ENCODE data around the gene SLC43A2.
"Not testable (repeated sequence)": the region's sequence is repeated elsewhere in the genome, so short reads cannot be mapped to it uniquely, and the experiment has no call there.

The SLC43A2 gene

GRCh38 chr17:1627982-1628855, at the start of gene SLC43A2:
Gene SLC43A2 (minus strand): TSS chr17:1628834. CDS start chr17:1627874, 960 bp downstream.
- Mint-ChIP-seq H3K4me1 (ENCODE audit: low read depth) (peaks cover 23% of the 10 kb centered on the region), H3K4me3 (peak within 1 kb of the TSS; percentile 87), H3K27ac (peak within 1 kb of the TSS; percentile 82), H3K9me3 (no peaks in the 10 kb centered on the region), H3K36me3 (ENCODE audit: low read depth) (no peaks in the 10 kb centered on the region), H3K27me3 (ENCODE audit: low read depth) (peaks cover 59% of the 10 kb centered on the region)

GRCh38 chr17:1676401-1676800, 47.8 kb upstream of the SLC43A2 start:
- H3K4me3 Mint-ChIP-seq: no peak overlapping the region
- H3K27me3 Mint-ChIP-seq (ENCODE audit: low read depth): no peaks in the 10 kb centered on the region
- peaks cover 15% of the 10 kb centered on the region for H3K4me1 Mint-ChIP-seq (ENCODE audit: low read depth)
- H3K9me3 Mint-ChIP-seq: no peaks in the 10 kb centered on the region
- peaks cover 73% of the 10 kb centered on the region for H3K36me3 Mint-ChIP-seq (ENCODE audit: low read depth)
- H3K27ac Mint-ChIP-seq: no peak overlapping the region

GRCh38 chr17:1673041-1673785, 44.6 kb upstream of the SLC43A2 start:
- Mint-ChIP-seq H3K27me3 (ENCODE audit: low read depth) (no peaks in the 10 kb centered on the region), H3K36me3 (ENCODE audit: low read depth) (peaks cover 63% of the 10 kb centered on the region), H3K4me3 (no peak overlapping the region), H3K27ac (no peak overlapping the region), H3K9me3 (no peaks in the 10 kb centered on the region), H3K4me1 (ENCODE audit: low read depth) (peaks cover 17% of the 10 kb centered on the region)

DNA sequence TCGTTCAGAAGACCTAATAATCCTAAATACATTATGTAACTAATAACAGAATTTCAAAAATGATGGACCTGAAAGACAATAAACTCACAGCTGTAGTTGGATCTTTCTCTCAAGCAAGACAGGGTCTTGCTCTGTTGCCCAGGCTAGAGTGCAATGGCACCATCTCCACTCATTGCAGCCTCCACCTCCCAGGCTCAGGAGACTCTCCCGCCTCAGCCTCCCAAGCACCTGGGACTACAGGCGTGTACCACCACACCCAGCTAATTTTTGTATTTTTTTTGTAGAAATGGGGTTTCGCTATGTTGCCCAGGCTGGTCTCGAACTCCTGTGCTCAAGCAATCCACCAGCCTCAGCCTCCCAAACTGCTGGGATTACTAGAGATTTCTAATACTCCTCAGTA, 35.3 kb upstream of the SLC43A2 start:
- H3K27ac Mint-ChIP-seq; H3K27me3 Mint-ChIP-seq (ENCODE audit: low read depth); H3K9me3 Mint-ChIP-seq; H3K4me1 Mint-ChIP-seq (ENCODE audit: low read depth); H3K4me3 Mint-ChIP-seq: not testable (repeated sequence)
- H3K36me3 Mint-ChIP-seq (ENCODE audit: low read depth): peaks cover 57% of the 10 kb centered on the region

DNA sequence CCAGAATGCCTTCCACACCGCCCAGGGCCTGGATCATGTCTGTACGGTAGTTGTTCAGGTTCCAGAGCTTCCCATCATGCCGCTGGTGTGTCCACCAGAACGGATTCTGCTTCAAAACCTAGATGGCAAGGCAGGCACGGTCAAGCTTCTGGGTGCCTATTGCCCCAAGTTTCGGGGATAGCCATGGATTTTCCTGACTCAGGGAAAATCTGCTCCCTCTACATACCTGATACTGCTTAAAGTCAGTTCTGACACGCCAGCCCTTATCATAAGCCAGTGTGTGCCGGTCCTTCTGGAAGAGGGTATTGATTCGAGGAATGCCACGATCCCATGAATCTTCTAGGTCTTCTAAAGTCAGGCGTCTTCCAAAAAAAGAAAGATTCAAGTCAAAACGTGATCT, 32.4 kb upstream of the SLC43A2 start:
- Mint-ChIP-seq H3K4me1 (ENCODE audit: low read depth) (peaks cover 2% of the 10 kb centered on the region), H3K4me3 (no peak overlapping the region), H3K9me3 (no peaks in the 10 kb centered on the region), H3K27ac (no peak overlapping the region), H3K27me3 (ENCODE audit: low read depth) (no peaks in the 10 kb centered on the region), H3K36me3 (ENCODE audit: low read depth) (peaks cover 64% of the 10 kb centered on the region)

GRCh38 chr17:1658100-1658499, 29.5 kb upstream of the SLC43A2 start:
- Mint-ChIP-seq H3K4me1 (ENCODE audit: low read depth) (peaks cover 2% of the 10 kb centered on the region), H3K27me3 (ENCODE audit: low read depth) (no peaks in the 10 kb centered on the region), H3K36me3 (ENCODE audit: low read depth) (peaks cover 72% of the 10 kb centered on the region), H3K4me3 (no peak overlapping the region), H3K9me3 (no peaks in the 10 kb centered on the region), H3K27ac (no peak overlapping the region)

DNA sequence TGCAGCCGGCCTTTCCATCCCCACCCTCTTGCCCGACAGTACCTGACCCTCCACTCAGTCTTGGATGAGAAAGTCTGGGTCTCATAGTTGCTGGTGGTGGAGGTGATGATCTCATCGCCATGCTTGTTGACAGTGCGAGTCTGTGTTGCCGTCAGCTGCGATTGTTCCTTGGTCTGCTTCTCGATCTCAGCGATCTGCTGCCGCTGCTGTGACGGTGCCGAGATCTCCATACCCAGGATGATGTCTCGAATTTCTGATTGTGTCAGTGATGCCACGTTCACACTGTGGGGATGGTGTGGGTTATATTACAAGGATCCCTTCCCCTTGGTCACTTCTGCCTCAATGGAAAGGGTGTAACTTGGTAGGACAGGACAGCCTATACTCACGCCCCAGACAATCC, 25.1 kb upstream of the SLC43A2 start:
- Mint-ChIP-seq H3K4me3 (no peak overlapping the region), H3K27me3 (ENCODE audit: low read depth) (no peaks in the 10 kb centered on the region), H3K36me3 (ENCODE audit: low read depth) (peaks cover 51% of the 10 kb centered on the region), H3K27ac (no peak overlapping the region), H3K4me1 (ENCODE audit: low read depth) (no peaks in the 10 kb centered on the region), H3K9me3 (no peaks in the 10 kb centered on the region)

- H3K9me3 Mint-ChIP-seq; H3K27me3 Mint-ChIP-seq (ENCODE audit: low read depth); H3K27ac Mint-ChIP-seq; H3K4me1 Mint-ChIP-seq (ENCODE audit: low read depth); H3K4me3 Mint-ChIP-seq: not testable (repeated sequence)
- peaks cover 41% of the 10 kb centered on the region for H3K36me3 Mint-ChIP-seq (ENCODE audit: low read depth)
Observed at GRCh38 chr17:1652794-1653193, 24.2 kb upstream of the SLC43A2 start.

DNA sequence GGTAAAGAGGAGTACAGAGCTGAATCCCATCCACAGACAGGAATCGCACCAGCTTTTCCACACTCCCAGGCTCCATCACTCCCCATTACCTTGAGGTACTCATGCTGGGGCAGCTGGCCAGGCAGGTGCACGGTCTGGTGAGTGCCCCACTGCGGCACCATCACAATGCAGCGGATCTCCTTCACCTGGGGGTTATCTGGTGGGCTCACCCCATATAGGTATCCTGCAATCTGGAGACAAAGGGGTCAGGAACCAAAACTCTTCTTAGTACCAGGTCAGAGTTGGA, 22.9 kb upstream of the SLC43A2 start:
- Mint-ChIP-seq H3K27me3 (ENCODE audit: low read depth) (no peaks in the 10 kb centered on the region), H3K4me1 (ENCODE audit: low read depth) (peaks cover 4% of the 10 kb centered on the region), H3K9me3 (no peaks in the 10 kb centered on the region), H3K36me3 (ENCODE audit: low read depth) (peaks cover 35% of the 10 kb centered on the region), H3K4me3 (no peak overlapping the region), H3K27ac (no peak overlapping the region)

DNA sequence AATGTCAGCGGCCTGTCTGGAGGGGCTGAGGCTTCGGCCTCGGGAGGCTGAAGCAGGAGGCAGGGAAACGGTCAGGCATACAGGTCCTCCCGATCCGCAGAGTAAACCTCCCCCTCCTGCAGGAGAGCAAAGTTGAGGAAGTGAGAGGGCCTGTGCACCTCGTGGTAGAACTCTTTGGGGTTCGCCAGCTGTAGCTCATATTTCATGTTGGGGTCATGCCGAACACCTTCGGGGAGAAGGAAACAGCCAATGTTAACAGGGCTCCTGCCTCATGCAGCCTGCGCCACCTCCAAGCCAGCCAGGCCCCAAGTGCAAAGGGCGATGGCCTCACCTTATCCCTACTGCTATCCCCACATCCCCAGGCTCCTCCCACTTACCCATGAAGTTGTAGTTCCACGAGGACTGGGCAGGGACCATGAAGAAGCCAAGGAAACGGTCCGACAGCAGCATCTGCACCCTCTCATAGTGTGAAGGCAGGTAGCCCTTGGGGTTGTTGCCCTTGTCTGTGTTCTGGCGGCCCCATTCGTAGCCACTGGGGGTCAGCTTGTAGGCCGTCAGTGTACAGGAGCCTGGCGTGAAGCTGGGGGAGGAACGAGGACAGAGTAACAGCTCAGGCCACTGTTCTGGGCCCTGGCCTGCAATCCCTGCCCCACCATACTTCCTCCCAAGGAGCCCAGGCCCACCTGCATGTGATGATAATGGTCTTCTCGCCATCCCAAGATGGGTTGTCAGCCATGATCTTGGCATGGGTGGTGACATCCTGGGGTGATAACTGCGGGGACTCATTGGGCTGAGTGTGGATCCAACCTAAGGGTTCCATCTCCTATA, 22.3 kb upstream of the SLC43A2 start:
- H3K27ac Mint-ChIP-seq: no peak overlapping the region
- H3K36me3 Mint-ChIP-seq (ENCODE audit: low read depth): peaks cover 31% of the 10 kb centered on the region
- H3K4me1 Mint-ChIP-seq (ENCODE audit: low read depth): peaks cover 7% of the 10 kb centered on the region
- no peaks in the 10 kb centered on the region for H3K9me3 Mint-ChIP-seq
- peak overlapping the region; percentile 17 for H3K4me3 Mint-ChIP-seq
- no peaks in the 10 kb centered on the region for H3K27me3 Mint-ChIP-seq (ENCODE audit: low read depth)

GRCh38 chr17:1649844-1650501, 21.3 kb upstream of the SLC43A2 start, which contains the start of gene RILP:
Gene RILP (minus strand): TSS chr17:1649866. CDS start chr17:1649804, 62 bp downstream.
- no peaks in the 10 kb centered on the region for H3K9me3 Mint-ChIP-seq
- peak within 1 kb of the TSS; percentile 64 for H3K4me3 Mint-ChIP-seq
- H3K27ac Mint-ChIP-seq: no peak within 1 kb of the TSS
- H3K27me3 Mint-ChIP-seq (ENCODE audit: low read depth): no peaks in the 10 kb centered on the region
- peaks cover 27% of the 10 kb centered on the region for H3K36me3 Mint-ChIP-seq (ENCODE audit: low read depth)
- peaks cover 15% of the 10 kb centered on the region for H3K4me1 Mint-ChIP-seq (ENCODE audit: low read depth)

- Mint-ChIP-seq H3K27me3 (ENCODE audit: low read depth) (no peaks in the 10 kb centered on the region), H3K4me3 (peak overlapping the region; percentile 61)
Observed at GRCh38 chr17:1648963-1649843, 20.6 kb upstream of the SLC43A2 start.

GRCh38 chr17:1648173-1648962, 19.7 kb upstream of the SLC43A2 start:
- Mint-ChIP-seq H3K27me3 (ENCODE audit: low read depth) (no peaks in the 10 kb centered on the region), H3K4me1 (ENCODE audit: low read depth) (peaks cover 24% of the 10 kb centered on the region)

More at GRCh38 chr17:1648963-1649843, 20.6 kb upstream of the SLC43A2 start:
- Mint-ChIP-seq H3K4me1 (ENCODE audit: low read depth) (peaks cover 21% of the 10 kb centered on the region), H3K9me3 (no peaks in the 10 kb centered on the region), H3K27ac (no peak overlapping the region), H3K36me3 (ENCODE audit: low read depth) (peaks cover 25% of the 10 kb centered on the region)

More at GRCh38 chr17:1648173-1648962, 19.7 kb upstream of the SLC43A2 start:
- Mint-ChIP-seq H3K27ac (no peak overlapping the region), H3K36me3 (ENCODE audit: low read depth) (peaks cover 16% of the 10 kb centered on the region), H3K4me3 (peak overlapping the region; percentile 63), H3K9me3 (no peaks in the 10 kb centered on the region)
